GM15510 (cell line): ENCODE results near the gene ECM1.

ENCODE experiments used
- POLR2A ChIP-seq: IDR thresholded peaks from 3 replicates; pipeline ENCODE4 v1.6.1; 2011; ENCODE audit warnings: borderline replicate concordance; ENCODE audit not compliant: insufficient read length; ENCODE audit errors: extremely low read depth

ECM1 gene

GRCh38 chr1:150525348-150525747 is 17.4 kb downstream of the ECM1 start:
- no peak for TF ChIP-seq POLR2A

GRCh38 chr1:150528196-150528595 is 20.3 kb downstream of the ECM1 start:
- no peak for TF ChIP-seq POLR2A

- TF ChIP-seq POLR2A: no peak
Observed at GRCh38 chr1:150529017-150529416, 21.1 kb downstream of the ECM1 start.

- TF ChIP-seq POLR2A: no peak
Observed at GRCh38 chr1:150530491-150531159, 22.7 kb downstream of the ECM1 start.

- no peak for TF ChIP-seq POLR2A
Observed at GRCh38 chr1:150532860-150533259, 25.0 kb downstream of the ECM1 start.

GRCh38 chr1:150534002-150534401 is 26.1 kb downstream of the ECM1 start:
- no peak for TF ChIP-seq POLR2A

GRCh38 chr1:150535511-150536287 is 27.8 kb downstream of the ECM1 start:
- TF ChIP-seq POLR2A: no peak

GRCh38 chr1:150536836-150537731 is 29.2 kb downstream of the ECM1 start:
- TF ChIP-seq POLR2A: no peak

- TF ChIP-seq POLR2A: no peak
Observed at GRCh38 chr1:150537732-150538684, 30.1 kb downstream of the ECM1 start.

DNA sequence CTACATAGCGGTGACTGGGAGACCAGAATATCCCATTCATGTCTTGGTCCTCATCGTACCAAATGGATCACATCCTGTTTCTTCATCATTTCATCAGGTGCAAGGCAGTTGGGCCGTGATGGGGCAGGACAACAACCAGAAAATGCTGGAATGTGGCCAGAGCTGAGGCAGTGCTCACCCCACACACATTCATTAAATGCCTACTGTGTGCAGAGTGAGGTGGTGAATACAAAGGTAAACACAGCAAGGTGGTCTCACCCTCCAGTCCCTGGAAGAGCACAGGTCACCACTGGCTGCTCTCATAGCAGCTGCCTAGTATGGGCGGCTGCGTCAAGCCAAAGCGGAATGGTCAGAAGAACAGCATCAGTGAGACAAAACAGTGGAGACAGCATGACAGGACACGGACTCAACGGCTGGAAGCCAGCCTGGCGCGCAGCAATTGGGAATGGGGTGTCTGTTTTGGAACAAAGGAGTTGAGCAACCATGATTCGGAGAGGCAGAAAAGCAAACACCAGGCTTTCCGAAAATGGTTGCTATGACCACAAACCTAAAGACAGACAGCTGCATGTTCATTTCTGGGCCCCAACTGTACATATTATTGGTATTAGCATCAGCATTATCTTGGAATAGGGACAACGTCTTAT is 35.7 kb downstream of the ECM1 start:
- TF ChIP-seq POLR2A: no peak

GRCh38 chr1:150544204-150544603 is 36.3 kb downstream of the ECM1 start:
- TF ChIP-seq POLR2A: no peak

GRCh38 chr1:150545486-150546032 is 37.6 kb downstream of the ECM1 start:
- TF ChIP-seq POLR2A: no peak

- no peak for TF ChIP-seq POLR2A
Observed at GRCh38 chr1:150546294-150546937, 38.5 kb downstream of the ECM1 start.

DNA sequence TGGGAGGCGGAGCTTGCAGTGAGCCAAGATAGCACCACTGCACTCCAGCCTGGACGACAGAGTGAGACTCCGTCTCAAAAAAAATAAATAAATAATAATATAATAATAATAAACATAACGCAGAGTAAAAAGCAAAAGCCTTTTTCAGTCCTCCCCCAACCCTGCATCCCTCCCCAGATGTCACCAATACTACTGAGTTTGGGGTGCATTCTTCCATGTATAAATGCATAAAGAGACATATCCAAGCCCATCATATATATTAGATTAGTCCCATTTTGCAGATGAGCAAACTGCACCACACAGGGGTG is 40.4 kb downstream of the ECM1 start:
- TF ChIP-seq POLR2A: no peak
